NCI-H1417 treated with DMSO at 0.1 percent for 48 hours (cell line): ENCODE measurements around the gene SLC6A16.
"Not testable (repeated sequence)": the region's sequence is repeated elsewhere in the genome, so short reads cannot be mapped to it uniquely, and the experiment has no call there.

Source experiments
- DNase-seq: peaks from one replicate; lab custom pipeline; 2025; lab: John Stamatoyannopoulos, UW

SLC6A16 gene

DNA sequence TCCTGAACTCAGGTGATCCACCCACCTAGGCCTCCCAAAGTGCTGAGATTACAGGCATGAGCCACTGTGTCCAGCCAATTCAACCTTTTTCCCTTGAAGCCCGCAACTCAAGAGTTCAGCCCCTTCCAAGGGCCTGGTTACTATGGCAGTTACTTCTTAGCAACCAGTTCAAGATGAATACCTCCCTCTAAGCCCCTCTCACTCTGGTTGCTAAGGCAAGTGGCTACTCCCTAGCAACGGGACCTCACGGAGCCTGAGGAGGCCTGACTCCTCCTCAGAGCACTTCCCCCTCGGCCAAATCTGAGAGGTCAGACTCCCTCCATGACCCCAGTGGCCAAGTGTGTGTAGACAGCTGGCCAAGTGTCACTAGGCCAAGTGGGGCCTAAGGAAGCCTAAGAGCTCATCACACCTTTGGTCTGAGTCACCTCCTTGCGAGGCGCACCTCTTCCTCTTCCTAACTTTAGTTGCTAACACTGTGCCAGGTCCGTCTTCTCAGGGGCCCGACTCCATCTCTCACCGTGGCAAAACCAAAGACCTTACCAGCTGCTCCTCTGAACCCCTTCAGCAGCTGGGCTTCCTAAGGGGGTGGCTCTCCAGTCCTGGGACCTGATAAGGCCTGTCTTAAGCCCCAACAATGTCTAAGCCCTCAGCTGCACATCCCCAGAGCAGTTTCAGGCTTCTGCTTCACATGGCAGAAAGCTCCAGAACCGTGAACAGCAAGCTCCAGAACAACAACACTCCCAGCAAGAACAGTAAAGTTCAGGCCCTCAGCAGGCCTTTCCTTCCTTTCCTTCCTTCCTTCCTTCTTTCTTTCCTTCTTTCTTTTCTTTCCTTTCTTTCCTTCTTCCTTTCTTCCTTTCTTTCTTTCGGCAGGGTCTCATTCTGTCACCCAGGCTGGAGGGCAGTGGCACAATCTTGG is 19.8 kb upstream of the SLC6A16 start:
- DNase-seq = no peak

DNA sequence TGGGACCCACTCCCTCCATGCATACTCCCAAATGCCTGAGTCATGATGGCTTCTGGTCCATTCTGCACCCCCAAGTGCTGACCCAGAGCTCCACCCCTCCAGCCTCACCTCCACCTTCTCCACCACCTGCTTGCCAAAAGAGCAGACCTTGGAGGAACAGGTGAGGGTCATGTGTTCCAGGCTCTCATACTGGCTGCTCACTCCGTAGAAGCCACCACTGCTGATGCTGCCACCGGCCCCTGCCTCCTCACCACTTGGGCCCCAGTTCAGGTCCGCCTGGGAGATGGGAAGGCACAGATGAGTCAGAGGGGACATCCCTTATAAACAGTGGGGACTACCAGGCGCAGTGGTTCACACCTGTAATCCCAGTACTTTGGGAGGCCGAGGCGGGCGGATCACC is 18.1 kb upstream of the SLC6A16 start:
- no peak for DNase-seq

DNA sequence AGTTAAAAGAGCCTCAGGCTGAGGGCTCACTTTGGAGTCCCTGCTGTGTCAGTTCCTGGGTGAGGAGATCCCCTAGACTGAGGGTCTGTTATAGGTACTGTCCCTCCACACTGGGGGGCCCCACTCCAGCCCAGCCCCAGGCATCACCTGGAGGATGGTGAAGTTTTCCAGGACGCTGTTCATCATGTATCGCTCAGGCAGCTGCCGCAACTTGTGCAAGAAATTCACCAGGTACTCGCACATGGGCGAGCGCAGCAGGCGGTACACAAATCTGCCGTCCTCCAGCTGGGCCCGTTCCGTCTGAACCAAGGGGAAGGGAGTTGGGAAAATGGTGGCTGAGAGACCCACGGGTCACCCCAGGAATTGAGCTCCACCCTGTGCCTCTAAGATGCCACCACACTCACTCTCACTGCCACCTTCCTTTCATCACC is 17.3 kb upstream of the SLC6A16 start:
- DNase-seq = no peak

DNA sequence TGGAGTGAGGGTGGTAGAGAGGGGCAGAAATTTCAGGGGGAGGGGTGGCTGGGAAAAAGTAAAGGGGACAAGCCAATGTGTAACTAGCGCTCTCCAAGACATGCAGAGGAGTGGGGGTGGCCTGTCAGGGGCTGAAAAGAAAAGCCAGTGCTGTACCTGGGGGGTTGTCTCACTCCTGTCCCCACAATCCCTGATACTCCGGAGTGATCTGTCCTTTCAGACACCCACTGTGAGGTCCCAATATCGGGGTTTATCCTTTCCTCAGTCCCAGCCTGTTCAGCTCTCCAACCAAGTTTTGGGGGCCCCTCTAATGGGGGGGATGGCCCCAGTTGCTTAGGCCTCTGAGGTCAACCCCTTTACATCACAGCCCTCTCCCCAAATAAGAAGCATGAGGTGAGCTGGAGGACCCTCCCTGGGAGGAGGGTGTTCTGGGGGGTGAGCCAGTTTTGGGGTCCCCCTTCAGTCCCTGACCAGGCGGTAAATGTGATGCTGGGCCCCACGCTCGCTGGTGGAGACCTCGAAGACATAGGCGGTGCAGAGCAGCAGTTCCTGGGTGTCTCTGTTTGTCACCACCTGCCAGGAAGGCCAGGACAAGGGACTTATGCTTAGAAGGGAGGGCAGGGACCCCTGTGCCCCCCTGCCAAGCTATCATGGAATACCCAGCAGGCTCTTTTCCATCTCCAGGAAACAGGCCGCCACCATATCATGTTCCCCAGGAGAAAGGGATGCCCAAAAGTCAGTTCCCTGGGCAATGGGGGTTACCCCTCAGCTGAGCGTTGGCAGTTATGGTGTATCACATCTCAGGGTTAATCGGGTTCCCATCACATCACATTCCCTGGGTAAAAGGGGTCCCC is 16.1 kb upstream of the SLC6A16 start:
- no peak for DNase-seq

DNA sequence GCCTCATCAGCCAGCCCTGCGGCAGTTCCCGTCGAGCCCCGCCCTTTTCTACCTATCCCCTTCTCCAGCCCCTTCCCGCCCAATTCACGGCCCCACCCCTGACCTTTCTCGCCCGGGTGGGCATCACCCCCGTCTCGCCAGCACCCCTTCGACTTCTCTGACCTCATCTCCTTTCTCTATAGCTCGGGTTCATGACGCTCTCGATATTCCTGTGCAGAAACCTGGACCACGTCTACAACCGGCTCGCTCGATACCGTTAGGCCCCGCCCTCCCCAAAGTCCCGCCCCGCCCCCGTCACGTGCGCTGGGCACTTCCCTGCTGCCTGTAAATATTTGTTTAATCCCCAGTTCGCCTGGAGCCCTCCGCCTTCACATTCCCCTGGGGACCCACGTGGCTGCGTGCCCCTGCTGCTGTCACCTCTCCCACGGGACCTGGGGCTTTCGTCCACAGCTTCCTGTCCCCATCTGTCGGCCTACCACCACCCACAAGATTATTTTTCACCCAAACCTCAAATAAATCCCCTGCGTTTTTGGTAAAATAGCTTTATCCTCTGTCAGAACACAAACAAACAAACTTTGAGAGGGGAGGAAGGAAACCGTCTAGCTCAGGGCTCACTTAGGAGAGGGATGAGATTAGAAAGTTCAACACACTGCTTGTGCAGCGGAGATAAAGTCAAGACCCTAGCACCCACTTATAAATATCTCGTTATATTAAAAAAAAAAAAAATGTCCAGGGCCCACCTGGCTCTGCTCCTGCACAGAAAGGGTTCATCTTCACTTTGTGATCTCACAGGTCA is 15.3 kb upstream of the SLC6A16 start:
- DNase-seq = peak; percentile 0

DNA sequence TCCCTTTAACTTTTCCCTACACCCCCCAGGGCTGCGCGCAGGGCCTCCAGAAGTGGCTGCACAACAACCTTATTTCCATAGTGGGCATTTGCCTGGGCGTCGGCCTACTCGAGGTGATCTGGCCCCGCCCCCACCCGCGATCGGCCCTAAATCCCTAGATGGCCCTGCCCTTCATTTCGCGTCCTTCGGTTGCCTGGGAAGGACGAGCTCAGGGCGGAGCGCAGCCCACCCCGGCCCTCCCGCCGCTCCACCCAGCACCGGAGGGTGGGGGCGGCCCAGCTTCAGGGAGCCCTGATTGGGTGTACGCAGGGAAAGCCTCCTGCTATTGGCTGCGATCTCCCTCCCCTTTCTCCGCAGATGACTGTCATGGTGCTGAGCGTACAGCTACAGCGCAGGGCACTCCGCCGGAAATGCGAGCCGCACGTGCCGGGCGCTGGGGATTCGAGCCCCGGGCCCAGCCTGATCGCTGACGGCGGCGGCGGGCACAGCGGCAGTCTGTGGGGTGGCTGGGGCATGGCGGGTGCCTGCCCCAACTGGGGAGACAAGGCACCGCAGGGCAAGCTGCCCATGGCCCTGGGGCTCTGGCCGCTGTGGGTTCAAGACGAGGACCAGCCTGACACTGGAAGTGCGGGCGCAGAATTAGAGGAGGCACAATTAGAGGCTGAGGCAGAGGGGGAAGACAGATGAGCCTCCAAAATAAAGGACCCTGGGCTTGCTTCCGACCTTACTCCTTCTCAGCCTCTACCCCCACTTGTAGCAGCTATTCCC is 14.5 kb upstream of the SLC6A16 start:
- no peak for DNase-seq

DNA sequence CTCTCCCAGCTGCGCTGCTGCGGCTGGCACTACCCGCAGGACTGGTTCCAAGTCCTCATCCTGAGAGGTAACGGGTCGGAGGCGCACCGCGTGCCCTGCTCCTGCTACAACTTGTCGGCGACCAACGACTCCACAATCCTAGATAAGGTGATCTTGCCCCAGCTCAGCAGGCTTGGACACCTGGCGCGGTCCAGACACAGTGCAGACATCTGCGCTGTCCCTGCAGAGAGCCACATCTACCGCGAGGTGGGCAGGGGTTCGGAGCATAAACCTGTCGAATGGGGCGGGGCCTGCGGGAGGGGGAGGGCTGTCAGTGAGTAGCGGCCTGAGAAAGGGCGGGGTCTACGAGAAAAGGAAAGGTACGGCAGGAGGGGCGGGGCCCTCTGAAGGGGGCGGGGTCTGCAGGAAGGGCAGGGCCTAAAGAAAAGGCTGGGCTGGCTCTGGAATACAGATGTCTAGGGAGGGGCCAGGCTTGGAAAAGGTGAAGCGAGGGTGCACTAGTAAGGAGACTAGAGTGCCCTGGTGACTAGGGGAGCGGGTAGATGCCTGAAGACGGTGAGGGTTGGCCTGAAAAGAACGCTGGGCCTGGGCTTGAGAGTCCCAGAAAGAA is 13.8 kb upstream of the SLC6A16 start:
- DNase-seq = no peak

DNA sequence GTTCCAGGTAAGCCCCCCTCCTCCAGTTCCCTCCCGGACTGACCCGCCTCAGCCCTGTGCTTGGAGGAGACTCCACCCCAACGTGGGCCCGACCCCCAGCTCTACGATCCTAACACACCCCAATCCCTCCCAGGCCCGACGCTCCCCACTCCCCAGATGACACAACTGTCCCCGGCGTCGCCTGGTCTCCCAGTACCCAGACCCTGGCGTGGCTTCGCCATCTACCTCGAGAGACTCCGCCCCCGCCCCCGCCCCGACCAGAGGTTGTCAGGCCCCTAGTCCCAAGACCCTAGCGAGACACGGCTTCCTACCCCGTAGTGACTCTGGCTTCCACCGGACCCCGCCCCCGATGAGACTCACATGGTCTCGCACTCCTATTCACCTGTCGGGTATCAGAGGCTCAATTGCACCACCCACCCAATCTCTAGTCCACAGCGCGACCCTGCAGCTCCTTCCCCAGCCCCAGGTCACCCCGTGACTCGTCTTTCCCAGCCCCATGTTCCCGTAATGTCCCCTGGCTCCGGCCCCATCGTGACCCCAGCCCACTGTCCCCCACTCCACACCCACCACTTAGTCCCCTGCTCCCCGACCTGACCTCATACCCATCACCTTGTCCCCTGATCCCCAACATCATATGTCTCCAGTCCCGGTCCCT is 13.2 kb upstream of the SLC6A16 start:
- DNase-seq = no peak

DNA sequence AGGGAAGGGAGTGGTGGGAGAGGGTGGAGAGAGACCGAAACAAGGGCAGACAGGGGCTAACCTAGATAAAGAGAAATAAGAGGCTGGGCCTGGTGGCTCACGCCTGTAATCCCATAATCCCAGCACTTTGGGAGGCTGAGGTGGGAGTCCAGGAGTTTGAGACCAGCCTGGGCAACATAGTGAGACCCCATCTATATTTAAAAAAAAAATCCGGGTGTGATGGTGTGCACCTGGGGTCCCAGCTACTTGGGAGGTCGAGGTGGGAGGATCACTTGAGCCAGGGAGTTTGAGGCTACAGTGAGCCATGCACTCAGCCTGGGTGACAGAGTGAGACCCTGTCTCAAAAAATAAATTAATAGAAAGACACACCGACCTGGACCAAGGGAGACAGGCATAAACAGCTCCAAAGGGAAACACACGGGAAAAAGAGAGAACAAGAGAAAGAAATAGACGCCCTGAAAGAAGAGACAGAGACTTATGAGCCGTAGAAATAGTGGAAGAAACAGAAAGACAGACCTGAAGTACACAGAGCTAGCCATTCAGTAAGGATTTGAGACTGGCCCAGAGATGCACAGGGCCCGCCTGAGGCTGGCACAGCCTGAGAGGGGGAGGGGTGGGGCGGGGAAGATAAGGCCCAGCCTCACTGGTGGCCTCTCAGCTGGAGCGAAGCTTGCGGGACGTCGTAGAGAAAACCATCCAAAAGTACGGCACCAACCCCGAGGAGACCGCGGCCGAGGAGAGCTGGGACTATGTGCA is 12.5 kb upstream of the SLC6A16 start:
- DNase-seq = no peak

DNA sequence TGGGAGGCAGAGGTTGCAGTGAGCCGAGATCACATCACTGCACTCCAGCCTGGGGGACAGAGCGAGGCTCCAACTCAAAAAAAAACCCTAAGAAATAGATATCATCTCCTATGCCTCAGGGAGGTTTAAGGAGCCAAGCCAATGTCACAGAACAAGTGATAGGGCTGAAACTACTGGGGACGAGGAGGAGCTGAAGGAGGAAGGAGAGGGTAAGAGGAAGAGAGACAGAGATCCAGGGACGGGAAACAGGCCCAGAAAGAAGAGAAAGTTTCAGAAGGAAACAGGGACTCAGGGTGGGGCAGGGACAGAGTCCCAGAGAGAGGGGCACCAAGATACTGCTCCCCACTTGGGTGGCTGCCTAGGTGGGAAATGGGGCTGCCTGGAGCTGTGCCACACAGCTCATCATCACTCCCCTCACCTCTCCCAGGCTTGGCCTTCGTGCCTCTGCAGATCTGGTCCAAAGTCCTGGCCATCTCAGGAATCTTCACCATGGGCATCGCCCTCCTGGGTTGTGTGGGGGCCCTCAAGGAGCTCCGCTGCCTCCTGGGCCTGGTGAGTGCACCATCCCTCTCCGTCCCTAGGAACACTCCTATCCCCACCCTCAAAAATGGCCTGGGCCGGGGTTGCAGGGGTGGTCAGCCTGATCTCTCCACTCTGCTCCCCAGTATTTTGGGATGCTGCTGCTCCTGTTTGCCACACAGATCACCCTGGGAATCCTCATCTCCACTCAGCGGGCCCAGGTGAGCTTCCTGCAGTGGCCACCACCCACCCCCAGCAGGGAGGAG is 11.7 kb upstream of the SLC6A16 start:
- DNase-seq = no peak

DNA sequence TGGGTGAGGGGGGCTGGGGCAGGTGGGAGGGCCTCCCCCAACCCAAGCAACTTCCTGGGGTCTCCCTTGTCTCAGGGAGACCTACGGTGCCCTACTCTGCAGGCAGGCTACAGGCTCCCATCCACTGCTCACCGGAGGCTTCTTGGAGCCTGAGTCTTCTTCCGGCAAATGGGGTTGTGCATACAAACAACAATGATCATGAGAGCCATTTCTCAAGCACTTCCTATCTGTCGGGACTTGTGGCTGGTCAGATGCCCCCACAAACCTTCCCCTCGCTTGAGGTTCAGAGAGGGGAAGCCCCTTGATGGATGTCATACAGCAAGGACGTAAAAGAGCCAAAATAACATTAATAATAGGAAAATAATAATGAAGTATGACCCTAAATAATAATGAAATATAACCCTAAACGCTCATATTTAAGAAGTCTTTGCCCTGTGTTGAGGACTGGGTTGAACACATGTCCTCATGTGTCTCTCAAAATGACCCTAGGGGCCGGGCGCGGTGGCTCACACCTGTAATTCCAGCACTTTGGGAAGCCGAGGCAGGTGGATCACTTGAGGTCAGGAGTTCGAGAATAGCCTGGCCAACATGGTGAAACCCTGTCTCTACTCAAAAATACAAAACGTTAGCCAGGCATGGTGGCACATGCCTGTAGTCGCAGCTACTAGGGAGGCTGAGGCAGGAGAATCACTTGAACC is 10.9 kb upstream of the SLC6A16 start:
- DNase-seq = no peak

DNA sequence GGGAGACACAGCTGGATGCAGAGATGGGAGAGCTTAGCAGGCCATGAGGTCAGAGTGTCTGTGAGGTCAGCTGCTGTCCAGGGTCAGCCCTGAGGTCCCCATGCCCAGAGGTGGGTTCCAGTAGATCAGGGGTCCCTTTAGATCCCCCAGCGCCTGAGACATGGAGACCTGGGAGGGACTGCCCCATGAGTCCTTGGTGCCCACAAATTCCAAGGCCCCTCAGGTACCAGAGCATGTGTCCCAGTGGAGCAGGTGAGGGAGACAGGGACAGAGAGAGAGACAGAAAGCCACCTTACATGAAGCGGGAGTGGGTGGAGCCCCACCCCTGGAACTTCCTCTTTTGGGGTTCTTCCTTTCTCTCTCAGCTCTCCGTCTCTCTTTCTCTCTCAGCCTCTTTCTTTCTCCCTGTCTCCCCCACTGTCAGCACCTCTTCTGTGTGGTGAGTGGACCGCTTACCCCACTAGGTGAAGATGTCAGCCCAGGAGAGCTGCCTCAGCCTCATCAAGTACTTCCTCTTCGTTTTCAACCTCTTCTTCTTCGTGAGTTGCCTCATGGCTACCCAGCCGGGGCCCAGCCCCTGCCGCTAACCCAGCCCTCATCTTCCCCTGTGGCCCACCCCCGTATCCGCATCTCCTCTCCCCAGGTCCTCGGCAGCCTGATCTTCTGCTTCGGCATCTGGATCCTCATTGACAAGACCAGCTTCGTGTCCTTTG is 10.2 kb upstream of the SLC6A16 start, which contains the start of gene CD37:
Gene CD37, plus strand, starts transcription at position 336 of the 713 bp plus-strand sequence. Its CDS starts 135 bp downstream, at position 471.
- no peak for DNase-seq

DNA sequence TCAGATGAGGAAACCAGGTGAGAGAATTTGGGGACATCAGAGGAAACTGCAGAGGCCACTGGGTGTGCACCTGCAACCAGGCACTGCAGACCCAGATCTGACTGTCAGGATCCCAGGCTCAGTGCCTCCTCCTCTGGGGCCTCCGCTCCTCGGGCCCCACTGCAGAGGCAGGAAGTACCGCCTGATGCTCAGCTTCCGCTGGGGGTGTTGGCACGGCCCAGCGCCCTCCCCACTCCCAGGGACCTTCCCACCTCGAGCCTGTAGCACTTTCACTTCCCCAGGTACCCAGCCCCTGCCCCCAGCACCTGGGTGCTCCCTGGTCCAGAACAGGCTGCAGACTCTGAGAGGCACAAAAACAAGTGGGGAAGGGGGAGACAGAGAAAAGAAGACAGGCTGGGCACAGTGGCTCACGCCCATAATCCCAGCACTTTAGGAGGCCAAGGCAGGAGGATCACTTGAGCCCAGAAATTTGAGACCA is 8.9 kb upstream of the SLC6A16 start:
- DNase-seq = no peak

DNA sequence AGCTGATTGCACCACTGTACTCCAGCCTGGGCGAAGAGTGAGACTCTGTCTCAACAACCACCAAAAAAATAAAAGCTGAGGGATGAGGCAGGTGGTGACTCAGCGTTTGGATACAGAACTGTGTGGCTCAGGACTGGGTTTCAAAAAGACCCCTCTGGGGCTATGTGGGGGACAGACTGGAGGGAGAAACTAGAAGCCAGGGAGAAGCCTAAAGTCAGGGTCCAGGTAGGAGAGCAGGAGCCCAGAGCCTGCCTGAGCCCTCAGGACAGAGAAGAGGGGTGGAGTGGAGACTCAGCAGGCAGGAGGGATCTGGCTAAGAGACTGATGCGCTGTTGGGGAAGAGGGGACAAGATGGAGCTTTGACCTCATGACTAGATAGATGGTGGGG is 8.4 kb upstream of the SLC6A16 start:
- no peak for DNase-seq

DNA sequence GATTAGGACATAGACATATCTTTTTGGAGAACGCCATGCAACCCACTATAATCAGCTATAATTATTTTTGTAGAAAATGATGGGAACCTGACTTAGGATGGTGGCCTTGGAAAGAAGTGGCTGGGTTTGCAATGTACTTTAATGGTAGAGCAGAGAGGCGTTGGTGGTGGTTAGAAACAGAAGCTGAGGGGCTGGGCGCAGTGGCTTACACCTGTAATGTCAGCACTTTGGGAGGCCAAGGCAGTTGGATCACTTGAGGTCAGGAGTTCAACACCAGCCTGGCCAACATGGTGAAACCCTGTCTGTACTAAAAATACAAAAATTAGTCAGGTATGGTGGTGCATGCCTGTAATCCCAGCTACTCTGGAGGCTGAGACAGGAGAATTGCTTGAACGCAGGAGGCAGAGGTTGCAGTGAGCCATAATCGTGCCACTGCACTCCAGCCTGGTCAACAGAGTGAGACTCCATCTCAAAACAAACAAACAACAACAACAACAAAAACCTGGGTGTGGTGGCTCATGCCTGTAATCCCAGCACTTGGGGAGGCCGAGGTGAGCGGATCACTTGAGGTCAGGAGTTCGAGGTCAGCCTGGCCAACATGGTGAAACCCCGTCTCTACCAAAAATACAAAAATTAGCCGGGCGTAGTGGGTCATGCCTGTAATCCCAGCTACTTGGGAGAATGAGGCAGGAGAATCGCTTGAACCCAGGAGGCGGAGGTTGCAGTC is 7.9 kb upstream of the SLC6A16 start:
- DNase-seq = not testable (repeated sequence)

DNA sequence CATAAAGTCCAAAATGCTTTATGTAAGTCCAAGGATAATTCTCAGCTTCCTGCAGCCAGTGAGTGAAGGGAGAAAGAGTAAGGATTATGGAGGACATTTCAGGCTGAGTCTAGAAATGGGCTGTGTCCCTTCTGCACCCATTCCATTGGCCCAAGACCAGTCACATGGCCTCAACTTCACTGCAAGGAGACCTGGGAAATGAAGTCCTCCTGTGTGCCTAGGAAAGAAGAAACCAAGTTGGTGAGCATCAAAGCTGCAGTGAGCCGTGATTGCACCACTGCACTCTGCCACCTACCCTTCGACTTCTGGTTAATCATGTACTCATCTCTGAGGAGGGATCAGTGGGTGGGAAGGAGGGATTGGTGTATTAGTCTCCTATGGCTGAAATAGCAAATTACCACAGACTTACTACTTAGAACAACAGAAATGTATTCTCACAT is 6.6 kb upstream of the SLC6A16 start:
- no peak for DNase-seq

DNA sequence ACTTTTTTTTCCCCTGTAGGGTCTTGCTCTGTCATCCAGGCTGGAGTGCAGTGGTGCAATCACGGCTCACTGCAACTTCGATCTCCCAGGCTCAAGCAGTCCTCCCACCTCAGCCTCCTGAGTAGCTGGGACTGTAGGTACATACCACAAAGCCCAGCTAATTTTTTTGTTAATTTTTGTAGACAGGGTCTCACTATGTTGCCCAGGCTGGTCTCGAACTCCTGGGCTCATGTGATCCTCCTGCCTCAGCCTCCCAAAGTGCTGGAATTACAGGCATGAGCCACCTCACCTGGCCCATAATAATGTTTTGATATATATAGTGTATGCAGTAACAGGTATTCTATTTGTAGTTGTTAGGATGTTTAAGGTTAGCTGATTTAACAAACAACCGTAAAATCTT is 6.2 kb upstream of the SLC6A16 start:
- not testable (repeated sequence) for DNase-seq
